Measurements from ENCODE around the gene TMEM270.
"Not testable (repeated sequence)": the region's sequence is repeated elsewhere in the genome, so short reads cannot be mapped to it uniquely, and the experiment has no call there.

Gene TMEM270

DNA sequence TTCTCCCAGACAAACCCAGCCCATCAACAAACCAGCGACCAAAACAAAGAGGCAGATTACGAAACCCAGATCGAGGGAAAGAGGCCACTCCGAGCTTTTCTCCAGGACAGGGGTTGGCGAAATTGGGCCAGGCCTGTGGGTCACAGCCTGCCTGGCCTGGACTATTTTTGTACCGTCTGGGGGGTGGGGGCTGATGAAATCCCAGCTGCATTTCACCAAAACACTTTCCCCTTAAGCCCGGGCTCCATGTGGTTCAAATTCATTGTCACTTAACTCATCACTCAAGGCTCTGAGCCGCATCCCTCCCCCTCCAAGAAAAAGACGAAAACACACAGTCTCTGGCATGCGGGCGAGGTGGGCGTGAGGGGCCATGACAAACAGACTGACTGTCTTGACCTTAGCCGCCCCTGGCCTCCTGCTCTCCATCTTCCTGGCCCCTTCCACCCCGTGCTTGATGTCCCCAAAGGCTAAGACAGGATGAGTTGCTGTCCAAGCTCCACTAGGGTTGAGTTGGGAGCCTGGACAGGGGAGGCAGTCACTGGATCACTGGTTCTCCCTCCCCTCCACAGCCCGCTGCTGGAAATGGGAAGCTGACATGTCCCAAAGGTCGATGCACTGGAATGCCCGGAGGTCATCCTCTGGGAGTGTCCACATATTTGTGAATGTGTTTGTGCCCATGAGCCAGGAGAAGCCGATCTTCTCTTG lies 19.2 kb downstream of the TMEM270 start:
- H3K4me1 ChIP-seq (ENCODE audit: control insufficient read depth, insufficient read depth, low read length, unreplicated experiment) = peaks cover 15% of the 10 kb centered on the region

DNA sequence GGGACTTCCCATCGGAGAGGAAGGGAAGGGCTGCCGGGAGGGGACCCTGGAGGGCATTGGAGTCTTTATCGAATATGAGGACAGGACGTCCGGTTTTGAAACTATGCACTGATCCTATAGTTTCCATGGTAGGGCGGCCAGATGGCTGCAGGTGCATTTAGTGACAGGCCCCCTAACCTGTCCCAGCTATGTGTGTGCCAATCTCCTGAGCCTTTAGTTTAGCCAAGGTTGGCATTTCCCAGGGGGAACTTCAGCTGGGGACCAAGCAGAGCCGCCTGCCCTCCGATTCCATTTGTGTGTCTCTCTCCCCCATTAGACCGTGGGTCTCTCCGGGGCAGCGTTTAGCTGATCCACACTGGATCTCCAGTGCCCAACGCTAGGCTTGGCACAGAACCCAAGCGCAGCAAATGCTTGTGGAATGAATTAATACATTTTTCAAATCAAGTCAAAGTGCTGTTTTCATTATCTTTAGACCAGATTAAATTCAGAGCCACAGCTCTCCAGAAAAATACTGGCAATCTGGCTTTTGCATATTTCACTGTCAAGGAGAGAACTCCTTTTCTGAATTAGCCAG lies 19.9 kb downstream of the TMEM270 start:
- Histone ChIP-seq H3K36me3 (ENCODE audit: insufficient read depth, low read length) (no peaks in the 10 kb centered on the region), H3K4me3 (ENCODE audit: low read depth, low read length) (no peak overlapping the region), H3K79me2 (ENCODE audit: control insufficient read depth, insufficient read depth, low read length, unreplicated experiment) (no peaks in the 10 kb centered on the region), H2AFZ (ENCODE audit: low read length, unreplicated experiment) (no peak overlapping the region), H3K27ac (ENCODE audit: low read depth, low read length) (no peak overlapping the region), H3K4me1 (ENCODE audit: control insufficient read depth, insufficient read depth, low read length, unreplicated experiment) (peaks cover 15% of the 10 kb centered on the region), H3K27me3 (ENCODE audit: insufficient read depth, low read length) (peaks cover 10% of the 10 kb centered on the region)

More for the DNA sequence above, 19.2 kb downstream of the TMEM270 start:
- Histone ChIP-seq H2AFZ (ENCODE audit: low read length, unreplicated experiment) (no peak overlapping the region), H3K4me3 (ENCODE audit: low read depth, low read length) (no peak overlapping the region), H3K79me2 (ENCODE audit: control insufficient read depth, insufficient read depth, low read length, unreplicated experiment) (no peaks in the 10 kb centered on the region), H3K27ac (ENCODE audit: low read depth, low read length) (no peak overlapping the region), H3K36me3 (ENCODE audit: insufficient read depth, low read length) (no peaks in the 10 kb centered on the region), H3K27me3 (ENCODE audit: insufficient read depth, low read length) (peaks cover 10% of the 10 kb centered on the region)

DNA sequence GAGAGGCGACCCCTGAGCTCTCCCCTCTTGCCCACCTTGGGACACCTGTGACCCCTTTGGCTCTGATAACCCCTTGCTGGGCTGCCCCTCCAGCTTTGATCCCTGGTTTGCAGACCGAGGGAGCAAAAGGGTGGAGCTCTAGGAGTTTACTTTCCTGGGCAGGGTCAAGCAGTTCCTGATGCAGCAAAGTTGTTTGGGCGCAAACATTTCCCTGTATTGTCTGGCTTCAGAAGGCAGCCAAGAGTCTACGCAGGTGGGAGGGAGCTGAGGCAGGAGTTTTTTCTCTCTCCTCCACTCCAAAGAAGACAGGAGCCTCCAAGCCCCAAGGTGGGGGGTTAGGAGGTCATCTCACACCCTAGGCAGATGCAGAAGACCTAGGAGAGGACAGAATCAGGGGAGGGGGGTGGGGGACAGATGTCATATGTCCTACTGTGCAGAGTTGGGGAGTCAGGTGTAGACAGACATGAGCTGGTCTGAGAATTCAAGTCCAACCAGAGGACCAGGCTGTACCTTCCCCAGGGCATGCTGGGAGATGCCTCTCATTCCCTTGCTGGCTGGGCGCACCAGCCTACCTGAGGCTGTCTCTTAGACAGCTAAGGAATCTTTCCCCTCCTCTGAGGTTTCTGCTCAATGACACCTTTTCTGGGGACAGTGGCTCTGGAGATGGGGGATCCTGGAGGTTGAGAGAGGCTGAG lies 20.5 kb downstream of the TMEM270 start:
- Histone ChIP-seq H3K4me1 (ENCODE audit: control insufficient read depth, insufficient read depth, low read length, unreplicated experiment) (peaks cover 20% of the 10 kb centered on the region), H2AFZ (ENCODE audit: low read length, unreplicated experiment) (no peak overlapping the region), H3K79me2 (ENCODE audit: control insufficient read depth, insufficient read depth, low read length, unreplicated experiment) (no peaks in the 10 kb centered on the region), H3K27ac (ENCODE audit: low read depth, low read length) (no peak overlapping the region), H3K27me3 (ENCODE audit: insufficient read depth, low read length) (peaks cover 10% of the 10 kb centered on the region), H3K36me3 (ENCODE audit: insufficient read depth, low read length) (no peaks in the 10 kb centered on the region), H3K4me3 (ENCODE audit: low read depth, low read length) (no peak overlapping the region)

DNA sequence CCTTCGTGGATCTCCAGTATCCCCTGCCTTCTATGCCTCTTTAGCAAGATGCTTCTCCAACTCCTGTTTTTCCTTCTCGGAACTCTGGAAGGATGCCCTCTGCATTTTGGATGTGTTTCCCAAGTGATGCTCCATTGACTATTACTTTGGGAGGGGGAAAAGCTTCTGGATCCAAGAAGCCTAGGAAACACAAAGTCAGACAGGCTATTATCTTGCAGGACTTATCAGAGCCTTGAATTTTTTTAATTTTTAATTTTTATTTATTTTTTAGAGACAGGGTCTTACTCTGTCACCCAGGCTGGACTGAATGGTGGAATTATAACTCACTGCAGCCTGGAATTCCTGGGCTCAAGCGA lies 21.1 kb downstream of the TMEM270 start:
- Histone ChIP-seq H3K27ac (ENCODE audit: low read depth, low read length) (no peak overlapping the region), H3K27me3 (ENCODE audit: insufficient read depth, low read length) (peaks cover 10% of the 10 kb centered on the region), H3K4me1 (ENCODE audit: control insufficient read depth, insufficient read depth, low read length, unreplicated experiment) (peaks cover 24% of the 10 kb centered on the region), H3K4me3 (ENCODE audit: low read depth, low read length) (no peak overlapping the region), H2AFZ (ENCODE audit: low read length, unreplicated experiment) (no peak overlapping the region), H3K79me2 (ENCODE audit: control insufficient read depth, insufficient read depth, low read length, unreplicated experiment) (no peaks in the 10 kb centered on the region), H3K36me3 (ENCODE audit: insufficient read depth, low read length) (no peaks in the 10 kb centered on the region)

DNA sequence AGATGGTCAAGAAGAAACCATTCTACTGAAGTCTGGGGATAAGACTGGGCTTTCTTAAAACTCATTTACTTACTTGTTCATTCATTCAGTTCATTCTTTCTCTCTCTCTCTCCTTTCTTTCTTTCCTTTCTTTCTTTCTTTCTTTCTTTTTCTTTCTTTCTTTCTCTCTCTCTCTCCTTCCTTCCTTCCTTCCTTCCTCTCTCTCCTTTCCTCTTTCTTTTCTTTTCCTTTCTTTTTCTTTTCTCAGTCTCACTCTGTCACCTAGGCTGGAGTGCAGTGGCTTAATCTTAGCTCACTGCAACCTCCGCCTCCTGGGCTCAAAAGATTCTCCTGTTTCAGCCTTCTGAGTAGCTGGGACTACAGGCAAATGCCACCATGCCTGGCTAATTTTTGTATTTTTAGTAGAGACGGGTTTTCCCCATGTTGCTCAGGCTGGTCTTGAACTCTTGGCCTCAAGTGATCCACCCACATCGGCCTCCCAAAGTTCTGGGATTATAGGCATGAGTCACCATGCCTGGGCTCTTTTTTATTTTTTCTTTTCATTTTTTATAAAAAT lies 24.0 kb downstream of the TMEM270 start:
- H3K4me3 ChIP-seq (ENCODE audit: low read depth, low read length); H3K79me2 ChIP-seq (ENCODE audit: control insufficient read depth, insufficient read depth, low read length, unreplicated experiment); H2AFZ ChIP-seq (ENCODE audit: low read length, unreplicated experiment); H3K27ac ChIP-seq (ENCODE audit: low read depth, low read length); H3K36me3 ChIP-seq (ENCODE audit: insufficient read depth, low read length): not testable (repeated sequence)
- Histone ChIP-seq H3K27me3 (ENCODE audit: insufficient read depth, low read length) (peaks cover 10% of the 10 kb centered on the region), H3K4me1 (ENCODE audit: control insufficient read depth, insufficient read depth, low read length, unreplicated experiment) (peaks cover 16% of the 10 kb centered on the region)

DNA sequence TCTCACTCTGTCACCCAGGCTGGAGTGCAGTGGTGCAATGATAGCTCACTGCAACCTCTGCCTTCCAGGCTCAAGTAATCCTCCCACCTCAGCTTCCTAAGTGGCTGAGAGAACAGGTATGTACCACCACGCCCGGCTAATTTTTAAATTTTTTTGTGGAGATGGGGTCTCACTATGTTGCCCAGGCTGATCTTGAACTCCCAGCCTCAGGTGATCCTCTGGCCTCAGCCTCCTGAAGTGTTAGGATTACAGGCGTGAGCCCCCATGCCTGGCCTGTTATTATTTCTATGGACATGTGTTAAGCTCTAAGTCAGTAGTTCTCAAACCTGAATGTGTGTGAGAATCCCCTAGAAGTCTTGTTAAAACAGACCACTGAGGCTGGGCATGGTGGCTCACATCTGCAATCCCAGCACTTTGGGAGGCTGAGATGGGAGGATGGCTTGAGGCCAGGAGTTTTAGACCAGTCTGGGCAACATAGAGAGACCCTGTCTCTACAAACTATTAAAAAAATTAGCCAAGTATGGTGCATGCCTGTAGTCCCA lies 24.5 kb downstream of the TMEM270 start:
- no peak overlapping the region for H2AFZ ChIP-seq (ENCODE audit: low read length, unreplicated experiment)
- H3K4me1 ChIP-seq (ENCODE audit: control insufficient read depth, insufficient read depth, low read length, unreplicated experiment) = peaks cover 10% of the 10 kb centered on the region
- no peaks in the 10 kb centered on the region for H3K79me2 ChIP-seq (ENCODE audit: control insufficient read depth, insufficient read depth, low read length, unreplicated experiment)
- no peak overlapping the region for H3K27ac ChIP-seq (ENCODE audit: low read depth, low read length)
- peaks cover 10% of the 10 kb centered on the region for H3K27me3 ChIP-seq (ENCODE audit: insufficient read depth, low read length)
- no peak overlapping the region for H3K4me3 ChIP-seq (ENCODE audit: low read depth, low read length)
- no peaks in the 10 kb centered on the region for H3K36me3 ChIP-seq (ENCODE audit: insufficient read depth, low read length)

DNA sequence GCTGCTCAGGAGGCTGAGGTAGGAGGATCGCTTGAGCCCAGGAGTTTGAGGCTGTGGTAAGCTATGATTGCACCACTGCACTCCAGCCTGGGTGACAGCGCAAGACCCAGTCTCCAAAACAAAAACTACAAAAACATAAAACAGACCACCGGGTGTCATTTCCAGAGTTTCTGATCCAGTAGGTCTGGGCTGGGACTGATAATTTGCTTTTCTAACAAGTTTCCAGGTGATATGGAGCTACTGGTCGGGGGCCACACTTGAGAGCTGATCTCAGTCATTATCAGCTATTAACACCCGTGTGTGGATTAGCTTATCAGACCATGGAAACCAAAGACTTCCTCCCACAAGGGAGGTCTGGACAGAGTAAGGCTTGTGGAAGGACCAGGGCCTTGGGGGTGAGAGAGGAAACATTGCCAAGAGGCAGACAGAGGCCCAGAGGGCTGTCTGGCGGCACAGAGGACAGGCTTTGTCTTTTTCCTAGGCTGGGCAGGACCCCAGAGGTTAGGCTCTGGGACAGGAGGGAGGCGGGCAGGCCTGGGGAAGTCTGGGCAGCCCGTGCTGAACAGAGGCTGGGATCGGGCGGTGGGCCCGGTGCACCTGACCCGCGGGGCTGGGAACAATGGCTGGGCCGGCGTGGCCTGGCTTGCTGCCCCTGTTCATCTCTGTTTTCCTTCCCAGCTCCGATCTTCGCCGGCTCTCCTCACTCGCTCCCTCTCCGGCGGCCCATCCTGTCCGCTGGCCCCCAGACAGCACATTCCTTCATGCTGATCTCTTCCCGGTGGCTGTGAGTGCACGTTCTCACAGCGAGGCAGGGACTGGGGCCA lies 25.2 kb downstream of the TMEM270 start:
- Histone ChIP-seq H3K4me3 (ENCODE audit: low read depth, low read length) (no peak overlapping the region), H3K4me1 (ENCODE audit: control insufficient read depth, insufficient read depth, low read length, unreplicated experiment) (peaks cover 8% of the 10 kb centered on the region), H3K27ac (ENCODE audit: low read depth, low read length) (no peak overlapping the region), H3K79me2 (ENCODE audit: control insufficient read depth, insufficient read depth, low read length, unreplicated experiment) (no peaks in the 10 kb centered on the region), H2AFZ (ENCODE audit: low read length, unreplicated experiment) (no peak overlapping the region), H3K27me3 (ENCODE audit: insufficient read depth, low read length) (peaks cover 7% of the 10 kb centered on the region; the same call in 1 of the 2 replicates), H3K36me3 (ENCODE audit: insufficient read depth, low read length) (no peaks in the 10 kb centered on the region)

DNA sequence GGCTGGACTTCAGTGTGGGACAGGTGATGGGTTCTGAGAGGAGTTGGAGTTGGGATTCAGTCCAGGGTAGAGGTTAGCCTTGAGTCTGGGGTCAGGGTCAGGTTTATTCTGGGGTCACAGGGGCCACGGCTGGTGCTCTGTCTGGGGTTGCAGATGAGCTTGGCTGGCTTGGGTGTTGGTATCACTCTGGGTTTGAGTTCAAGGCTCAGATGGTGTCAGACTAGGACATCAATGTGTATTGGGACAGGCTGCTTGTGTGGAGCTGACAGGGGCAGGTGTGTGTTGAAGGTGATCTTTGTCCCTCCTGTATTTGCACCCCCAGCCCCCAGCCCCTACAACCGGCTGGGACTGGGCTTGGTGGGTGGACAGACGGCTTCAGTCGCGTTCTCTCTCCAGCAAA lies 26.8 kb downstream of the TMEM270 start:
- H3K4me1 ChIP-seq (ENCODE audit: control insufficient read depth, insufficient read depth, low read length, unreplicated experiment) = peaks cover 11% of the 10 kb centered on the region
- H3K27me3 ChIP-seq (ENCODE audit: insufficient read depth, low read length) = no peaks in the 10 kb centered on the region
- H3K4me3 ChIP-seq (ENCODE audit: low read depth, low read length) = no peak overlapping the region
- no peaks in the 10 kb centered on the region for H3K36me3 ChIP-seq (ENCODE audit: insufficient read depth, low read length)
- H3K27ac ChIP-seq (ENCODE audit: low read depth, low read length) = no peak overlapping the region
- H3K79me2 ChIP-seq (ENCODE audit: control insufficient read depth, insufficient read depth, low read length, unreplicated experiment) = no peaks in the 10 kb centered on the region
- no peak overlapping the region for H2AFZ ChIP-seq (ENCODE audit: low read length, unreplicated experiment)

DNA sequence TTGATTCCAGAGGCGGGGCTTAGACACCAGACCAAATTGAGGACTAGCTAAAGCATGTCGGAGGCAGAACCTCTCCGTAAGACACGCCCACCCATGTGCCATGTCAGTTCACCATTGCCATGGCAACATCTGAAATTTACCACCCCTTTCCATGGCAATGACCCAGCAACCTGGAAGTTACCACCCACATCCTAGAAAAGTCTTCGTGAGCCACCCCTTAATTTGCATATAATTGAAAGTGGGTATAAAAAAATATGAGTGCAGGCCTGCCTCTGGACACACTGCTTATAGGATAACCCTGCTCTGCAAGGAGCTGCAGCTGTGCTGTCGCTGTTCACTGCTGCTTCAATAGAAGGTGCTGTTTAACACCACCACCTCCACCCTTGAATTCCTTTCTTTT lies 28.0 kb downstream of the TMEM270 start:
- Histone ChIP-seq H3K4me1 (ENCODE audit: control insufficient read depth, insufficient read depth, low read length, unreplicated experiment) (peaks cover 23% of the 10 kb centered on the region), H2AFZ (ENCODE audit: low read length, unreplicated experiment) (no peak overlapping the region), H3K27me3 (ENCODE audit: insufficient read depth, low read length) (no peaks in the 10 kb centered on the region), H3K79me2 (ENCODE audit: control insufficient read depth, insufficient read depth, low read length, unreplicated experiment) (no peaks in the 10 kb centered on the region), H3K36me3 (ENCODE audit: insufficient read depth, low read length) (no peaks in the 10 kb centered on the region), H3K4me3 (ENCODE audit: low read depth, low read length) (no peak overlapping the region), H3K27ac (ENCODE audit: low read depth, low read length) (no peak overlapping the region)

DNA sequence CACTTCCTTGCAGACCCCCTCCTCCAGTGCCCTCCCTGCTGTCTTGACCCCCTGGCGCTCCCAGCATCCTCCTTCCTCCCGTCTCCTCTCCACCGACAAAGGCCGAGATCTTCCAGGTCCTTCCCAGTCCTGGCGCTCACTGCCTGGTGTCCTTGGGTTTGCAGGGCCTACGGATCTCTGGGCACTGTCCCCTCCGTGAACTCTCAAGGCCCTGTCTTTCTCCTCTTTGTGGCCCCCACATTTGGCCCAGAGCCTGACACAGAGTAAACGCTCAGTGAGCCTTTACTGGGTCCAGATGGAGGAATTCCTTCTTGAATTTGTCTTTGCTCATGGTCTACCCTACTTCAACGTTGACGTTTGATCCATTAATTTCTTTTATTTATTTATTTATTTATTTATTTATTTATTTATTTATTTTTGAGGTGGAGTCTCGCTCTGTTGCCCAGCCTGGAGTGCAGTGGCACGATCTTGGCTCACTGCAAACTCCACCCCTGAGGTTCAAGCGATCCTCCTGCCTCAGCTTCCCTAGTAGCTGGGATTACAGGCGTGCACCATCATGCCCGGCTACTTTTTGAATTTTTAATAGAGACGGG lies 29.7 kb downstream of the TMEM270 start:
- no peak overlapping the region for H3K4me3 ChIP-seq (ENCODE audit: low read depth, low read length)
- H3K36me3 ChIP-seq (ENCODE audit: insufficient read depth, low read length) = no peaks in the 10 kb centered on the region
- no peak overlapping the region for H2AFZ ChIP-seq (ENCODE audit: low read length, unreplicated experiment)
- no peaks in the 10 kb centered on the region for H3K79me2 ChIP-seq (ENCODE audit: control insufficient read depth, insufficient read depth, low read length, unreplicated experiment)
- peaks cover 39% of the 10 kb centered on the region for H3K4me1 ChIP-seq (ENCODE audit: control insufficient read depth, insufficient read depth, low read length, unreplicated experiment)
- H3K27ac ChIP-seq (ENCODE audit: low read depth, low read length) = no peak overlapping the region
- H3K27me3 ChIP-seq (ENCODE audit: insufficient read depth, low read length) = no peaks in the 10 kb centered on the region
